ENCODE data around the gene MYCBP2. TPM values are rescaled to one million over a fixed set of nuclear protein-coding genes. Genes with fewer than 3 reads are reported as not detected.

Gene MYCBP2
- total and polyA plus RNA-seq, 2 donors (not counting 1 experiment from before 2014, with no cell fraction given), result 32.5 to 95.9 TPM

- no peaks in the 10 kb centered on the region for H3K4me1 ChIP-seq (ENCODE audit: control insufficient read depth, extremely low read depth, insufficient read depth, low read length)
- peak overlapping the region; percentile 89 for H3K4me2 ChIP-seq (ENCODE audit: extremely low read depth, insufficient read depth, low read length)
- DNase-seq (ENCODE audit: low read depth in 2 of 2), result peak; percentile 44 to 49
- H3K36me3 ChIP-seq (ENCODE audit: control insufficient read depth, insufficient read depth, low read length), result no peaks in the 10 kb centered on the region
- no peak overlapping the region for H3K27ac ChIP-seq (ENCODE audit: insufficient read depth, low read length)
- TF ChIP-seq CTCF (conservative IDR thresholded peaks at IDR 0.05 in 1 of 2, IDR thresholded peaks at IDR 0.05 in 1 of 2; ENCODE audit: low read depth in 1 of 2, low read length in 2 of 2), result no peak
- TF ChIP-seq EZH2 (IDR thresholded peaks at IDR 0.05; ENCODE audit: low read length, missing control alignments), result no peak
- H4K20me1 ChIP-seq (ENCODE audit: control insufficient read depth, extremely low read depth, insufficient read depth, low read length), result no peaks in the 10 kb centered on the region
- H3K79me2 ChIP-seq (ENCODE audit: control insufficient read depth, insufficient read depth, low read length), result peaks cover 34% of the 10 kb centered on the region
- H3K9me3 ChIP-seq (ENCODE audit: control insufficient read depth, insufficient read depth, low read depth, low read length), result no peaks in the 10 kb centered on the region
- H3K4me3 ChIP-seq (replicated peaks in 1 of 4; ENCODE audit: control extremely low read depth in 1 of 4, insufficient read depth in 1 of 4, low read depth in 3 of 4, low read length in 4 of 4), result peak overlapping the region; percentile 70 to 86 (median 78)
- peak overlapping the region; percentile 57 for H2AFZ ChIP-seq (ENCODE audit: low read length)
- no peaks in the 10 kb centered on the region for H3K27me3 ChIP-seq (ENCODE audit: control insufficient read depth, insufficient read depth, low read length)
- H3K9ac ChIP-seq (ENCODE audit: insufficient read depth, low read length), result no peak overlapping the region
Observed at GRCh38 chr13:77028202-77028601, 298.7 kb downstream of the MYCBP2 start.

GRCh38 chr13:77026861-77027621 lies 299.9 kb downstream of the MYCBP2 start, which contains the start of gene FBXL3:
Gene FBXL3 (minus strand): TSS chr13:77027159. CDS start chr13:77021860, 5,299 bp downstream.
- Histone ChIP-seq H3K27me3 (ENCODE audit: control insufficient read depth, insufficient read depth, low read length) (no peaks in the 10 kb centered on the region), H3K36me3 (ENCODE audit: control insufficient read depth, insufficient read depth, low read length) (no peaks in the 10 kb centered on the region), H2AFZ (ENCODE audit: low read length) (peak within 1 kb of the TSS; percentile 77), H3K4me1 (ENCODE audit: control insufficient read depth, extremely low read depth, insufficient read depth, low read length) (peaks cover 8% of the 10 kb centered on the region), H3K4me2 (ENCODE audit: extremely low read depth, insufficient read depth, low read length) (peak within 1 kb of the TSS; percentile 89), H3K4me3 (replicated peaks in 1 of 4; ENCODE audit: control extremely low read depth in 1 of 4, insufficient read depth in 1 of 4, low read depth in 3 of 4, low read length in 4 of 4) (peak within 1 kb of the TSS; percentile 72 to 87 (median 84)), H3K9ac (ENCODE audit: insufficient read depth, low read length) (peak within 1 kb of the TSS; percentile 90), H4K20me1 (ENCODE audit: control insufficient read depth, extremely low read depth, insufficient read depth, low read length) (peaks cover 3% of the 10 kb centered on the region), H3K9me3 (ENCODE audit: control insufficient read depth, insufficient read depth, low read depth, low read length) (no peaks in the 10 kb centered on the region), H3K79me2 (ENCODE audit: control insufficient read depth, insufficient read depth, low read length) (peaks cover 45% of the 10 kb centered on the region), H3K27ac (ENCODE audit: insufficient read depth, low read length) (peak within 1 kb of the TSS; percentile 82)
- TF ChIP-seq CTCF (conservative IDR thresholded peaks at IDR 0.05 in 1 of 2, IDR thresholded peaks at IDR 0.05 in 1 of 2; ENCODE audit: low read depth in 1 of 2, low read length in 2 of 2) (no peak), EZH2 (IDR thresholded peaks at IDR 0.05; ENCODE audit: low read length, missing control alignments) (no peak)
- DNase-seq (ENCODE audit: low read depth in 2 of 2), result peak; percentile 91

GRCh38 chr13:77026255-77026860 lies 300.5 kb downstream of the MYCBP2 start:
- H3K9me3 ChIP-seq (ENCODE audit: control insufficient read depth, insufficient read depth, low read depth, low read length), result no peaks in the 10 kb centered on the region
- peak; percentile 56 to 62 for DNase-seq (ENCODE audit: low read depth in 2 of 2)
- peak overlapping the region; percentile 88 for H3K4me2 ChIP-seq (ENCODE audit: extremely low read depth, insufficient read depth, low read length)
- H3K27me3 ChIP-seq (ENCODE audit: control insufficient read depth, insufficient read depth, low read length), result no peaks in the 10 kb centered on the region
- H3K4me3 ChIP-seq (replicated peaks in 1 of 4; ENCODE audit: control extremely low read depth in 1 of 4, insufficient read depth in 1 of 4, low read depth in 3 of 4, low read length in 4 of 4), result peak overlapping the region; percentile 68 to 87 (median 84)
- peaks cover 8% of the 10 kb centered on the region for H3K4me1 ChIP-seq (ENCODE audit: control insufficient read depth, extremely low read depth, insufficient read depth, low read length)
- H3K9ac ChIP-seq (ENCODE audit: insufficient read depth, low read length), result peak overlapping the region; percentile 90
- TF ChIP-seq CTCF (conservative IDR thresholded peaks at IDR 0.05 in 1 of 2, IDR thresholded peaks at IDR 0.05 in 1 of 2; ENCODE audit: low read depth in 1 of 2, low read length in 2 of 2) (no peak), EZH2 (IDR thresholded peaks at IDR 0.05; ENCODE audit: low read length, missing control alignments) (no peak)
- peaks cover 52% of the 10 kb centered on the region for H3K79me2 ChIP-seq (ENCODE audit: control insufficient read depth, insufficient read depth, low read length)
- no peaks in the 10 kb centered on the region for H3K36me3 ChIP-seq (ENCODE audit: control insufficient read depth, insufficient read depth, low read length)
- H3K27ac ChIP-seq (ENCODE audit: insufficient read depth, low read length), result peak overlapping the region; percentile 82
- H2AFZ ChIP-seq (ENCODE audit: low read length), result no peak overlapping the region
- peaks cover 3% of the 10 kb centered on the region for H4K20me1 ChIP-seq (ENCODE audit: control insufficient read depth, extremely low read depth, insufficient read depth, low read length)

Measured in fibroblast of lung (primary cell).